Motor neuron (in vitro differentiated cells): Measurements from ENCODE around the gene MED27. TPM values are rescaled to one million over a fixed set of nuclear protein-coding genes. Genes with fewer than 3 reads are reported as not detected.
"Not testable (repeated sequence)": the region's sequence is repeated elsewhere in the genome, so short reads cannot be mapped to it uniquely, and the experiment has no call there.

Experiments
- ATAC-seq, 8 experiments: fragments of 200-7000 bp; cut with Tn5 transposase; replicated peaks in 6 of 8; 2 replicates each; pipeline ENCODE4 v1.8.0; 2021; ENCODE audit warnings: mild to moderate bottlenecking in 8 of 8, moderate library complexity in 8 of 8
- H3K27ac ChIP-seq, 2 donors: fragments of 250-450 bp; sonication (Bioruptor Pico); 2 replicates each; pipeline ENCODE4 v1.9.0; 2021; ENCODE audit warnings: antibody characterized with exemption in 2 of 2, mild to moderate bottlenecking in 2 of 2, moderate library complexity in 1 of 2
- H3K4me1 ChIP-seq, 2 donors: fragments of 250-450 bp; sonication (Bioruptor Pico); replicated peaks in 1 of 2; 2 replicates each; pipeline ENCODE4 v1.6.1; 2021; ENCODE audit warnings: antibody characterized with exemption in 2 of 2, mild to moderate bottlenecking in 2 of 2, moderate library complexity in 1 of 2
- H3K4me3 ChIP-seq, 5 donors: fragments of 250-450 bp; sonication (Bioruptor Pico); 2 replicates each; pipeline ENCODE4 v1.9.0; 2021; ENCODE audit warnings: antibody characterized with exemption in 5 of 5, mild to moderate bottlenecking in 5 of 5, moderate library complexity in 4 of 5
- WGBS, 10 experiments: fragments of 450-650 bp; shearing (Covaris generic); methylation state at CpG; one replicate each; pipeline ENCODE4 v1.0.0; 2022; 5-methylcytosine and 5-hydroxymethylcytosine counted together
- in situ Hi-C, 9 experiments: fragments of 400-800 bp; cut with MboI; loops; one replicate each; pipeline ENCODE4 v1.15.0; 2021; ENCODE audit warnings: low sequenced_read_pairs in 9 of 9, low pct_unique_long_range_greater_than_20kb in 2 of 9; ENCODE audit not compliant: unreplicated experiment in 9 of 9
- total RNA-seq, 8 experiments: library from RNA; unstranded; fragments of 300-600 nt; gene quantifications; 2 replicates each; pipeline versions ENCODE4 v1.2.3 to v1.2.4, GENCODE V29; 2022

The MED27 gene
- total RNA-seq, 8 experiments from 2014 or later = 22.0 to 45.2 (median 26.6) TPM

DNA sequence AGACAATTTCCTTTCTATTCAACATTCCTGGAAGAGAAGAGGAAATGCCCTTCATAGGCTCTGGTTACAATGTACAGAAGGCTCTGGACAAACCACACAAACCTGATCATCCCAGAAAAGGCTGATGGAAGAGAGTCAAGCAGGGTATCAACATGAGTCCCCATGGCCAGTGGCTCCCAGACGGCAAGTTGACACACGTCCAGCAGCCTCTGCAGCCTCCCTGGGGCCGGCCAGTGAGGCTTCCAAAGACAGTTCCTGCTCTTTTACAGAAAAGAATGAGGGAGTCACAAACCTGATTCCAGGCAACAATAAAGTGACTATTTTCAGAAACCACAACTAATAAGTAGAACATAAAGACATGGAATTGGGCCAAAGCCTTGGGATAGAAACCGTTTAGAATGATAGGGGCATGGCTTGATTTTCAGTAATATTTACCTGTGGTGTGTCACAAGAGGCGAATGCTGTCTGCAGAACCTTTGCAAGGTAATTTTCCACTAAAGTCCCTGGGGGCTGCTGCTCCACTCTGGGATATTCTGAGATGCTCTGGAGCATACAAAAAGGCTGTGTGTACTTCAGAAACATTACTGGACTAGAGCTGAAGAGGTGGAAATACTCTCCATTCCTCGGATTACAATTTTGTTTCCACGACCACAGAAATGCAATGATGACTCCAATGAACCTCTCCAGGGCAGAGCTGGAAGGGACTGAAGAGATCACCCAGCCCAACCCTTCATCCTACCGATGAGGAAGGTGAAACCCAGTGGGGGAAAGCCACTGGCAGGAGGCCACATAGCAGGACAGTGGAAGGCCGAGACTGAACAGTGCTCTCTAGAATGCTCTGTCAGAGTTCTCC lies 10.4 kb downstream of the MED27 start:
- H3K27ac ChIP-seq = peak overlapping the region in 1 of 2 donors; percentile 30
- H3K4me1 ChIP-seq = peaks cover 0 to 16% of the 10 kb centered on the region in 2 donors
- 0 to 100% (median 72%) methylated on average over 1 to 5 of the region's 9 CpGs; no CpG with 5 or more reads in 2 of the 10 experiments for WGBS, 10 experiments
- ATAC-seq = peak in 1 of 8 experiments; percentile 56
- no peak overlapping the region for H3K4me3 ChIP-seq
- in situ Hi-C loops = no loop called here

DNA sequence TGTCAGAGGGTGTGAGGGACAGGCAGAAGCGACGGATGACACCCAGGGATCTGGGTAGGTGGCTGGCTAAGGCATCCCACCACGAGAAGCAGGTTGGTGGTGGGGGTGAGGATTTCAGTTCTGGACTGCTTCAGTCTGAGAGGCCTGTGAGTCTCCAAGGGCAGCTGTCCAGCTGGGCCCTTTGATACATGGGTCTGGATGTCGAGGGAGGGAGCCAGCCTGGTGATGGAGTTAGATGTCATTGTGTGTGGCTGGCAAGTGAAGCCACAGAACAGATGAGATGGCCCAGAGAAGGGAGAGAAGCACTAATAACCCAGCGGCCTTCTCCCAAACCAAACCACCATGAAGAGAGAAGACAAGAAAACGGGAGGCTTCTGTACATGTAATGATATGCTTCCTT lies 11.1 kb downstream of the MED27 start:
- ATAC-seq = no peak
- Histone ChIP-seq H3K4me3 (no peak overlapping the region), H3K4me1 (peaks cover 0 to 16% of the 10 kb centered on the region in 2 donors), H3K27ac (peak overlapping the region in 1 of 2 donors; percentile 30)
- in situ Hi-C loops = no loop called here
- 78 to 100% (median 91%) methylated on average over 1 to 5 of the region's 6 CpGs; no CpG with 5 or more reads in 3 of the 10 experiments for WGBS, 10 experiments

DNA sequence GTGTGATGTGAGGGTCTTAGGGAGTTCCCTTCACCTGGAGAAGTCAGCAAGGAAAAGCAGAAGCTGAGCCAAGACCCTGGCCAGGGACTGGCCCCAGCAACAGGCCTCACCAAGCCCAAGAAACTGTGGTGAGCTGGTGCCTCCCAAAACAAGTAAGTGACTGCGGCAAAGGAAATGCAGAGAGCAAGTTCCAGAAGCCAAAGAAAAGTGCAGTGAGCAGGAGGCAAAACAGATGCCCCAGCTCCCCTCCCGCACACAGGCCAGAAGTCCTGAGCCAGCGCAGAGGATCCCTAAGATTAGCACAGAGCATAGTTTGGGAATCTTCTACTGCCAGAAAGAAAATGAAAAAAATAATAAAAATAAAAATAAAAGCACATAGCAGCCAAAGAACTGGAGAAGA lies 13.2 kb downstream of the MED27 start:
- Histone ChIP-seq H3K4me1 (peaks cover 0 to 16% of the 10 kb centered on the region in 2 donors), H3K4me3 (no peak overlapping the region), H3K27ac (no peak overlapping the region)
- in situ Hi-C loops = no loop called here
- WGBS, 10 experiments = 100% methylated on average over 1 to 3 of the region's 3 CpGs; no CpG with 5 or more reads in 2 of the 10 experiments
- ATAC-seq = no peak

DNA sequence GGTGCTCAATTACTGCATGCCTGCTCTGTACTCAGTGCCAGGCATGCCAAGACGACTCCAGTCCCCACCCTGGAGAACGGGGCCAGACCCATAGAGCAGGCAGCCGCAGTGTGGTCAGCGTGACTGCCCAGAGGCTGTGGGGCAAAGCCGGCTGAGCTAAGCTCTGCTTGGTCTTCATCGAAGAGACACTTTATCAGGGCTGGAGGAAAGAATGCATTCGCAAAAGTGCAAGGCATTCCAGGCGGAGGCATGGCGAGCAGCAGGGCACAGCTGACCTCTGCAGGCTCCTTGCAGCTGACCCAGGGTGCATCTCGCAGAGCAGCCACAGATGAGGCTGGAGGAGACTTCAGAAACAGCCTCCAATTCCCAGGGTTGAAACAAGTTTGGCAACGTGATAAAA lies 13.6 kb downstream of the MED27 start:
- 80 to 100% (median 84%) methylated on average over 1 to 4 of the region's 11 CpGs; no CpG with 5 or more reads in 3 of the 10 experiments for WGBS, 10 experiments
- Histone ChIP-seq H3K4me1 (peaks cover 0 to 16% of the 10 kb centered on the region in 2 donors), H3K4me3 (no peak overlapping the region), H3K27ac (no peak overlapping the region)
- ATAC-seq = no peak
- in situ Hi-C loops = no loop called here

DNA sequence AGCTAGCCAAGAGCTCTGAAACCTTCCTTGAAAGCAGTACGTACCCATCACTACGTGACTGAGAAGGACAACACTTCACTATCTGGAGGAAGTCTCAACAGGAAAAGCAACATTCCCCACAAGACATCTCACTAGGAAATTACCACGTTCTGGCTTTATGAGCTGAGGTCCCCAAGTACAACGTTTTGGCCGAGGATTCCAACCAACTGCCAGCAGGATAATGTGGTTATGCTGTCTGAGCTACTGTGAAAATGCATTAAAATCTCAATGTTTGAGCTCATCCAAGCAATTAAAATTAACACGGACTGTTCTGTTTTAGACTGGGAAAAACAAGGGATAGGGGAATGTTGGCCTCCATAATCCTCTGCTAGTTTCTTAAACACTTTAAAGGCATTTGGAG lies 16.4 kb downstream of the MED27 start:
- Histone ChIP-seq H3K4me1 (peaks cover 2 to 7% of the 10 kb centered on the region in 2 donors), H3K4me3 (no peak overlapping the region), H3K27ac (no peak overlapping the region)
- ATAC-seq = no peak
- in situ Hi-C loops = no loop called here
- 30 to 100% (median 80%) methylated on average over 2 to 6 of the region's 6 CpGs for WGBS, 10 experiments

DNA sequence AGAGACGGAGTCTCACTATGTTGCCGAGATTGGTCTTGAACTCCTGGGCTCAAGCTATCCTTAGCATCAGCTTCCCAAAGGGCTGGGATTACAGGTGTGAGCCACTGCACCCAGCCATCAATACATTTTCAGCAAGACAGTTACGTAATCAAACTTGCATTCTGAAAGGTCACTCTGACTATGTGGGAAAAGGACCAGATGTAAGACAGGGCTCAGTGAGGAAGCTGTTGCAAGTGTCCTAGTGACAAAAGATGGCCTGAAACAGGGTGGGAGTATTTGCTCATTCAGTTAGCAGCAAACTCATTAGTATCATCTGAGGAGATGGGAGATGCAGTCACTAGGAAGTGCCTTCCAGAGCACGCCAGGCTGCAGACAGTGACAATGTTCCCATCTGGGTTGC lies 16.9 kb downstream of the MED27 start:
- H3K27ac ChIP-seq = no peak overlapping the region

DNA sequence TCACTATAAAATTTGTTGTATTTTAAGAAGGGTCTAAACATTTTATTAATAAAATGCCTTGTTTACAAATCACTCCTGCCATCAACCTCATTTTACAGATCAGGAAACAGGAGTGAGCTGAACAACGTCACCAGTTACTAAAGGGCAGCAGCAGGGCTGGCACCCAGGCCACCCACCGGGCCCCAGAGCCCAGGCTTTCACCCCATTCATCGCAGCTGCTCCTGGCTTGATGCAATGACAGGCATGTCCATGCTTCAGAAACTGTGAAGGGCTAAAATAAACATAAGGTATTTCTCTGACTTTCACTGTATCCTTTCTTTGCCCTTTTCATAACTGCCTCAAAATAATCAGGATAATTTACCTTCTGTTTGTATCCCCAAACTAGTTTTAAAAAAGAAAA lies 18.1 kb downstream of the MED27 start:
- no peak for ATAC-seq
- in situ Hi-C loops = no loop called here
- Histone ChIP-seq H3K4me3 (no peak overlapping the region), H3K27ac (no peak overlapping the region), H3K4me1 (peaks cover 2 to 3% of the 10 kb centered on the region in 2 donors)
- WGBS, 10 experiments = 80 to 100% (median 100%) methylated on average over 1 to 3 of the region's 3 CpGs; no CpG with 5 or more reads in 5 of the 10 experiments

More for the DNA sequence above, 16.9 kb downstream of the MED27 start:
- ATAC-seq = no peak
- 78 to 100% (median 100%) methylated on average over 1 to 4 of the region's 4 CpGs; no CpG with 5 or more reads in 2 of the 10 experiments for WGBS, 10 experiments
- Histone ChIP-seq H3K4me1 (peaks cover 2 to 3% of the 10 kb centered on the region in 2 donors), H3K4me3 (no peak overlapping the region)
- in situ Hi-C loops = no loop called here

DNA sequence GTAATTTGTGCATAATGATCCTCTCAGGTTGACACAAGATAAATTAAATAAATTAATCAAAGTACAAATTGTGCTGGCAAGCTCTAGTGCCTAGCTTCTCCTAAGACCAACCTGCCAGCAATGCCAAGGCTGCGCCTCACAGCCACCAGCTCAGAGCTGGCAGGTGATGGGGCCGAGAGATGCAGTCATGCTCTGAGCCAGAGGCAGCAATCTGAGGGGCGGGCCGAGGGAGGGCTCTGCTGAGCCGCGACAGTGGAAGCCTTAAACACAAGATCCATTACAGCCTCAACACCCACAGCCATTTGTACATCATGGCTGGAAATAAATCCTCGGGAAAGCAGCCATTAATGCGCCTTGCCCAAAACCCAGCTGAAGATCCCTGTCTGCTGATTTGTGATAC lies 20.3 kb downstream of the MED27 start:
- H3K4me3 ChIP-seq = no peak overlapping the region
- H3K4me1 ChIP-seq = peaks cover 2 to 3% of the 10 kb centered on the region in 2 donors
- ATAC-seq = peak in 5 of 8 experiments; percentile 38 to 97 (median 76)
- in situ Hi-C loops = no loop called here
- no peak overlapping the region for H3K27ac ChIP-seq
- 80 to 100% (median 96%) methylated on average over 1 to 6 of the region's 8 CpGs; no CpG with 5 or more reads in 6 of the 10 experiments for WGBS, 10 experiments

DNA sequence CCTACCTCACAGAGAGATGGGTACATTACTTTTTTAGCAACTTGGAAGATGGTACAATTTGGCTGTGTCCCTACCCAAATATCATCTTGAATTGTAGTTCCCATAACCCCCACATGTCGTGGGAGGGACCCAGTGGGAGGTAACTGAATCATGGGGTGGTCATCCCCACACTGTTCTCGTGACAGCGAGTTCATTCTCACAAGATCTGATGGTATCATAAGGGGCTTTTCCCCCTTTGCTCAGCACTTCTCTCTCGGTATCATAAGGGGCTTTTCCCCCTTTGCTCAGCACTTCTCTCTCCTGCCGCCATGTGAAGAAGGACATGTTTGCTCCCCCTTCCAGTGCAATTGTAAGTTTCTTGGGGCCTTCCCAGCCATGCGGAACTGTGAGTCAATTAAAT lies 21.4 kb downstream of the MED27 start:
- in situ Hi-C loops, ATAC-seq: not testable (repeated sequence)

DNA sequence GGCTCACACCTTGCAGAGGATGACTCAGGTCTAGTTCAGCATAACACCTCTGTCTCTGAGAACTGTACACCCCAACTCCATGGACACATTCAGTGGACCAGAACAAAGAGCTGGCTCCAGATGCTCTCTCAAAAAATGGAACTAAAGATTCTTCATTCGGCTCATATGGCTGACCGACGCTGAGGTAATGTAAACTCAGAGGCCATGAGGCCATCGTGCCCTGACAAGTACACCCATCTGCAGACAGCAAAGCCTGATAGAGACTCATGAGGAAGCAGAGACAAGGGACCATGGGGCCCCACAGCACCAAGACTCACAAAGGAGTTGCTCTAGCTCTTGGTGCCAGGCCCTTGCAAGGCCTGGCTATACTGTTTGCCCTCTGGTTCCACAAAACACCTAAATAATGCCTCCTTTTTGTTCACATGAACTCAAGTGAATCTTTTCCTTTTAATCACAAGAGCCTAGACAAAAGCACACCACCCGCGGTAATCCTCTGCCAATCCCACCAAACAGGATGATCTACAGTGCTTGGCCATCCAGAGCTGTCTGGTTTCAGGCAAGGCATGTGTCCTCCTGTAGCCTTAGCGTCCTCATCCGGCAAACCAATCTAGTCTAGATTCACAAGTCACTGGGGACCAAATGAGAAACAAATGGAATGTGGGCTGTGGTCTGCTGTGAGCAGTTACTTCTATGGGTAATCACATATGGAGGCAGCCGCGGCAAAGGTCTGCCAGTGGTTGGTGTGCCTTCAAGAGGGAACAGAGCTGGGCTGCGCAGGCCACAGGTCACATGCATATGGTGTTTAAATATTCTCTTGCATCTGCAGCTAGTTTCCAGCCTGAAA lies 22.7 kb downstream of the MED27 start:
- Histone ChIP-seq H3K27ac (no peak overlapping the region), H3K4me3 (no peak overlapping the region), H3K4me1 (peaks cover 2 to 3% of the 10 kb centered on the region in 2 donors)
- in situ Hi-C loops = no loop called here
- peak in 1 of 8 experiments; percentile 34 for ATAC-seq
- 75 to 100% (median 95%) methylated on average over 1 to 6 of the region's 11 CpGs; no CpG with 5 or more reads in 2 of the 10 experiments for WGBS, 10 experiments

More for the DNA sequence above, 21.4 kb downstream of the MED27 start:
- WGBS, 10 experiments = 80 to 100% (median 87%) methylated on average over 1 to 6 of the region's 6 CpGs; no CpG with 5 or more reads in 3 of the 10 experiments
- H3K27ac ChIP-seq, H3K4me3 ChIP-seq, H3K4me1 ChIP-seq: not testable (repeated sequence)

DNA sequence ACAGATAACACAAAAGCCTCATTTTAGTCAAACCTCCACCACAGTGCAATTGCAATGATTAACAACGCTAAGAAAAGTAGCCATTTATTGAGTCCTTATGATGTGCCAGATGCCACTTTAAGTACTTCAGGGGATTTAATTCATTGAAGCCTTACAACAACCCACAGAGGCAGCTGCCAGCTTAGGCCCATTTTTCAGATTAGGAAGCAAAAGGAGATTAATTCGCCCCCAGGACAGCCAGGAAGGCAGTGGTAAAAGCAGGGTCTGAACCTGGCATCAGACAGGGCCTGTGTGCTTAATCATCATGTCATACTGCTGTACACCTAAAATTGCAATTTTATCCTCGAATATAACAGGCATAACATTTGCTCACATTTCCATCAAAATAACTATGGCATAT lies 23.9 kb downstream of the MED27 start:
- Histone ChIP-seq H3K4me3 (no peak overlapping the region), H3K27ac (no peak overlapping the region), H3K4me1 (peaks cover 3 to 6% of the 10 kb centered on the region in 2 donors)
- 67 to 90% (median 79%) methylated on average over 2 to 3 of the region's 3 CpGs; no CpG with 5 or more reads in 2 of the 10 experiments for WGBS, 10 experiments
- ATAC-seq = no peak
- in situ Hi-C loops = no loop called here

DNA sequence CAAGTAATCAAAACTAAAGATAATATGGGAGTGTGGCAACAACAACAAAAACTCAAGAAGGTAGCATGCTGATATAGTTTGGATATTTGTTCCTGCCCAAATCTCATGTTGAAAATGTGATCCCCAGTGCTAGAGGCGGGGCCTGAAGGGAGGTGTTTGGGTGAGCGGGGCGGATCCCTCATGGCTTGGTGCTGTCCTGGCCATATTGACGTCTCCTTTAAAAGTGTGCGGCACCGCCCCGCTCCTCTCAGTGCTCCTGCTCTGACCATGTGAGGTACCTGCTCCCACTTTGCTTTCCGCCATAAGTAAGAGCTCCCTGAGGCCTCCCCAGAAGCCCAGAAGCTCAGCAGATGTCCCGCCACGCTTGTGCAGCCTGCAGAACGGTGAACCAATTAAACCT lies 25.6 kb downstream of the MED27 start:
- Histone ChIP-seq H3K4me3 (no peak overlapping the region), H3K27ac (no peak overlapping the region), H3K4me1 (peaks cover 0 to 4% of the 10 kb centered on the region in 2 donors)
- 80 to 100% (median 91%) methylated on average over 1 to 11 of the region's 11 CpGs; no CpG with 5 or more reads in 3 of the 10 experiments for WGBS, 10 experiments
- in situ Hi-C loops = no loop called here
- no peak for ATAC-seq

DNA sequence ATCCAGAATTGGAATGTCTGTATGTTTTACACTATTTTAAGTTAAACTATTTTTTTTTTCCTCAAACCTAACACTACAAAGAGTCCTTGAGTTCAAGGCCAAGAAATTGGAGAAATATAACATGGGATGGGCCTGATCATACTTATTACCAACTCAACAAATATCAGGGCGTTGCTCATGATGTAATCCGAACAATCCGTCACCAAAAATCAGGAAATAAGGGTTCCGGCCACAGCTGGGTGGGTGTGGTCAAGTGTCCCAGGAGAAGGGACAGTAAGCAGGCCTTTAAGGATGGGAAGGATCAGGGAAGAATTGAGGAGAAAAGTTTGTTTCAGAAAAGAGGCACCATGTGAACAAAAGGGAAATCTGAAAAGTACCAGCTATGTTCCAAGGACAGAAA lies 29.8 kb downstream of the MED27 start:
- Histone ChIP-seq H3K4me1 (peaks cover 0 to 10% of the 10 kb centered on the region in 2 donors), H3K4me3 (no peak overlapping the region), H3K27ac (no peak overlapping the region)
- in situ Hi-C loops = no loop called here
- no peak for ATAC-seq
- 86 to 100% (median 98%) methylated on average over 1 to 4 of the region's 4 CpGs; no CpG with 5 or more reads in 4 of the 10 experiments for WGBS, 10 experiments
